SU-DHL-6 (cell line): ENCODE measurements around the gene GLYATL2.

Experiments
- H2AFZ ChIP-seq: fragments of 200-600 bp; sonication (generic); 2 replicates; pipeline ENCODE4 v1.6.1; 2014; ENCODE audit warnings: low read depth, mild to moderate bottlenecking, moderate library complexity, mixed read lengths, antibody characterized with exemption, low read length; ENCODE audit not compliant: severe bottlenecking
- H3F3A ChIP-seq: fragments of 200-600 bp; shearing (Covaris generic); 2 replicates; pipeline ENCODE4 v1.6.0; 2016; ENCODE audit warnings: antibody characterized with exemption, mild to moderate bottlenecking; ENCODE audit not compliant: insufficient read depth
- H3K27ac ChIP-seq: fragments of 200-600 bp; sonication (generic); 2 replicates; pipeline ENCODE4 v1.5.1; 2016; ENCODE audit warnings: low read depth, mild to moderate bottlenecking, low read length, moderate library complexity, mixed read lengths
- H3K27me3 ChIP-seq: fragments of 200-600 bp; sonication (generic), shearing (Covaris generic); 2 replicates; pipeline ENCODE4 v1.6.0; 2014; ENCODE audit warnings: mild to moderate bottlenecking, low read length
- H3K36me3 ChIP-seq: fragments of 200-600 bp; sonication (generic); 2 replicates; pipeline ENCODE4 v1.6.1; 2014; ENCODE audit warnings: mild to moderate bottlenecking, low read length, mixed read lengths
- H3K4me2 ChIP-seq: fragments of 300-600, 200-600 bp; shearing (Covaris generic), sonication (generic); 2 replicates; pipeline ENCODE4 v1.6.0; 2014; ENCODE audit warnings: low read length, low read depth, mild to moderate bottlenecking; ENCODE audit not compliant: poor library complexity, severe bottlenecking
- H3K4me3 ChIP-seq: fragments of 200-600 bp; sonication (generic); 2 replicates; pipeline ENCODE4 v1.5.1; 2014; ENCODE audit warnings: antibody characterized with exemption, low read length, mild to moderate bottlenecking, mixed read lengths; ENCODE audit not compliant: insufficient read depth, poor library complexity, severe bottlenecking
- H3K79me2 ChIP-seq: fragments of 200-600 bp; sonication (generic); 2 replicates; pipeline ENCODE4 v1.6.1; 2014; ENCODE audit warnings: mild to moderate bottlenecking, low read length, moderate library complexity; ENCODE audit not compliant: insufficient read depth
- H3K9ac ChIP-seq: fragments of 200-600 bp; sonication (generic); 2 replicates; pipeline ENCODE4 v1.7.0; 2014; ENCODE audit warnings: mild to moderate bottlenecking, low read length
- H3K9me2 ChIP-seq: fragments of 200-600 bp; sonication (generic); replicated peaks from 2 replicates; pipeline ENCODE4 v1.6.1; 2014; ENCODE audit warnings: low read length; ENCODE audit not compliant: insufficient read depth
- H3K9me3 ChIP-seq: fragments of 200-600 bp; sonication (generic); 2 replicates; pipeline ENCODE4 v1.6.1; 2014; ENCODE audit warnings: low read length, mixed read lengths; ENCODE audit not compliant: insufficient read depth
- H4K20me1 ChIP-seq: fragments of 200-600 bp; sonication (generic); 2 replicates; pipeline ENCODE4 v1.6.1; 2014; ENCODE audit warnings: low read depth, mild to moderate bottlenecking, antibody characterized with exemption, low read length, moderate library complexity, mixed read lengths
- CTCF ChIP-seq: fragments of 200-600 bp; sonication (generic); IDR thresholded peaks from one replicate; pipeline ENCODE4 v1.5.1; 2017; ENCODE audit warnings: antibody characterized with exemption, mild to moderate bottlenecking, low read length, moderate library complexity; ENCODE audit not compliant: insufficient read depth, poor library complexity, severe bottlenecking
- EZH2phosphoT487 ChIP-seq: fragments of 200-600 bp; sonication (generic), shearing (Covaris generic); conservative IDR thresholded peaks from 2 replicates; pipeline ENCODE4 v1.6.1; 2018; ENCODE audit warnings: mild to moderate bottlenecking, antibody characterized with exemption, low read length, moderate library complexity, mixed read lengths

The GLYATL2 gene

GRCh38 chr11:58805065-58805464 is 39.4 kb downstream of the GLYATL2 start:
- Histone ChIP-seq H3K9me3 (no peaks in the 10 kb centered on the region), H3K27me3 (no peaks in the 10 kb centered on the region), H4K20me1 (no peaks in the 10 kb centered on the region), H3K27ac (no peak overlapping the region), H3K9me2 (no peaks in the 10 kb centered on the region), H3K4me3 (no peak overlapping the region), H2AFZ (no peak overlapping the region), H3F3A (no peaks in the 10 kb centered on the region), H3K79me2 (no peaks in the 10 kb centered on the region), H3K4me2 (no peak overlapping the region), H3K36me3 (no peaks in the 10 kb centered on the region), H3K9ac (no peak overlapping the region)
- no peak for TF ChIP-seq CTCF
- TF ChIP-seq EZH2phosphoT487 = no peak

GRCh38 chr11:58801974-58802545 is 42.4 kb downstream of the GLYATL2 start:
- Histone ChIP-seq H3K4me3 (no peak overlapping the region), H3K79me2 (no peaks in the 10 kb centered on the region), H3K36me3 (no peaks in the 10 kb centered on the region), H3K9me3 (no peaks in the 10 kb centered on the region), H3K9ac (no peak overlapping the region), H2AFZ (no peak overlapping the region), H3K9me2 (no peaks in the 10 kb centered on the region), H3K4me2 (no peak overlapping the region), H3K27me3 (no peaks in the 10 kb centered on the region; the same call in 1 of the 2 replicates), H3K27ac (no peak overlapping the region), H4K20me1 (no peaks in the 10 kb centered on the region), H3F3A (no peaks in the 10 kb centered on the region)
- no peak for TF ChIP-seq EZH2phosphoT487
- TF ChIP-seq CTCF = no peak

GRCh38 chr11:58801302-58801701 is 43.2 kb downstream of the GLYATL2 start:
- Histone ChIP-seq H3K4me2 (no peak overlapping the region), H3K27me3 (no peaks in the 10 kb centered on the region; the same call in 1 of the 2 replicates), H3K36me3 (no peaks in the 10 kb centered on the region), H3K9me2 (no peaks in the 10 kb centered on the region), H3K4me3 (no peak overlapping the region), H3K9me3 (no peaks in the 10 kb centered on the region), H4K20me1 (no peaks in the 10 kb centered on the region), H3K27ac (no peak overlapping the region), H3K9ac (no peak overlapping the region), H2AFZ (no peak overlapping the region), H3K79me2 (no peaks in the 10 kb centered on the region), H3F3A (no peaks in the 10 kb centered on the region)
- TF ChIP-seq CTCF (no peak), EZH2phosphoT487 (no peak)
